Measurements from ENCODE around the gene GLUL. TPM values are rescaled to one million over a fixed set of nuclear protein-coding genes. Genes with fewer than 3 reads are reported as not detected.

The GLUL gene
- total and polyA plus RNA-seq, 9 donors: 587 to 1,338 (median 1,017) TPM

GRCh38 chr1:182413969-182414368 lies 22.4 kb upstream of the GLUL start:
- no peak for DNase-seq
- no peak overlapping the region for H3K4me3 ChIP-seq
- no peaks in the 10 kb centered on the region for H3K27me3 ChIP-seq
- no peak for TF ChIP-seq EP300 (IDR thresholded peaks at IDR 0.05)
- no peak for TF ChIP-seq POLR2A (IDR thresholded peaks at IDR 0.05)
- TF ChIP-seq, protein P1, sequence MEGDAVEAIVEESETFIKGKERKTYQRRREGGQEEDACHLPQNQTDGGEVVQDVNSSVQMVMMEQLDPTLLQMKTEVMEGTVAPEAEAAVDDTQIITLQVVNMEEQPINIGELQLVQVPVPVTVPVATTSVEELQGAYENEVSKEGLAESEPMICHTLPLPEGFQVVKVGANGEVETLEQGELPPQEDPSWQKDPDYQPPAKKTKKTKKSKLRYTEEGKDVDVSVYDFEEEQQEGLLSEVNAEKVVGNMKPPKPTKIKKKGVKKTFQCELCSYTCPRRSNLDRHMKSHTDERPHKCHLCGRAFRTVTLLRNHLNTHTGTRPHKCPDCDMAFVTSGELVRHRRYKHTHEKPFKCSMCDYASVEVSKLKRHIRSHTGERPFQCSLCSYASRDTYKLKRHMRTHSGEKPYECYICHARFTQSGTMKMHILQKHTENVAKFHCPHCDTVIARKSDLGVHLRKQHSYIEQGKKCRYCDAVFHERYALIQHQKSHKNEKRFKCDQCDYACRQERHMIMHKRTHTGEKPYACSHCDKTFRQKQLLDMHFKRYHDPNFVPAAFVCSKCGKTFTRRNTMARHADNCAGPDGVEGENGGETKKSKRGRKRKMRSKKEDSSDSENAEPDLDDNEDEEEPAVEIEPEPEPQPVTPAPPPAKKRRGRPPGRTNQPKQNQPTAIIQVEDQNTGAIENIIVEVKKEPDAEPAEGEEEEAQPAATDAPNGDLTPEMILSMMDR (IDR thresholded peaks at IDR 0.05): no peak
- no peaks in the 10 kb centered on the region for H3K4me1 ChIP-seq (ENCODE audit: insufficient read depth)
- H3K27ac ChIP-seq: no peak overlapping the region
- 85 to 88% (median 88%) methylated on average over 6 of the region's 6 CpGs for WGBS, 3 donors
- no peaks in the 10 kb centered on the region for H3K9me3 ChIP-seq
- no peaks in the 10 kb centered on the region for H3K36me3 ChIP-seq
- intact Hi-C loops (cut with DNase I): no loop called here

DNA sequence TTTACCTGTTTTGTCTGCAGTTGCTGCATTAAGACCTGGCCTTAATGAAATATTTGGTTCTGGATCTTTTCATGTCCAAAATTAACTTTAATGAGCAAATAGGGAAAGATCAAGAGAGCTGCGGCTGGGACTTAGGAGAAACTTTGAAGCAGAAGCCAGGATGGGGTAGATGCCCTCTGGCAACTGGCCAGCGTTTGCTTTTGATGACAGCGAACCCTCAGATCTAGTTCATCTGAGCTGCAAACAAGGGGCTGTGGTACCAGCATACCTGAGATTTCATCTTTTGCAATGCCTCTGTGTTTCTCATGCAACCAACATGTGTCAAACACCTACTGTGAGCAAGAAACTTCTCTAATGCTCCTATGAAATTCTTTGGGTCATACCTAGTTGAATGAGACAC lies 21.9 kb upstream of the GLUL start:
- Histone ChIP-seq H3K4me1 (ENCODE audit: insufficient read depth) (no peaks in the 10 kb centered on the region), H3K36me3 (no peaks in the 10 kb centered on the region), H3K9me3 (no peaks in the 10 kb centered on the region), H3K4me3 (no peak overlapping the region), H3K27ac (no peak overlapping the region), H3K27me3 (no peaks in the 10 kb centered on the region)
- WGBS, 3 donors: 76 to 87% (median 83%) methylated on average over 3 of the region's 3 CpGs
- no peak for DNase-seq
- TF ChIP-seq, protein P1 (IDR thresholded peaks at IDR 0.05): no peak
- TF ChIP-seq EP300 (IDR thresholded peaks at IDR 0.05): no peak
- TF ChIP-seq POLR2A (IDR thresholded peaks at IDR 0.05): no peak
- intact Hi-C loops (cut with DNase I): no loop called here

DNA sequence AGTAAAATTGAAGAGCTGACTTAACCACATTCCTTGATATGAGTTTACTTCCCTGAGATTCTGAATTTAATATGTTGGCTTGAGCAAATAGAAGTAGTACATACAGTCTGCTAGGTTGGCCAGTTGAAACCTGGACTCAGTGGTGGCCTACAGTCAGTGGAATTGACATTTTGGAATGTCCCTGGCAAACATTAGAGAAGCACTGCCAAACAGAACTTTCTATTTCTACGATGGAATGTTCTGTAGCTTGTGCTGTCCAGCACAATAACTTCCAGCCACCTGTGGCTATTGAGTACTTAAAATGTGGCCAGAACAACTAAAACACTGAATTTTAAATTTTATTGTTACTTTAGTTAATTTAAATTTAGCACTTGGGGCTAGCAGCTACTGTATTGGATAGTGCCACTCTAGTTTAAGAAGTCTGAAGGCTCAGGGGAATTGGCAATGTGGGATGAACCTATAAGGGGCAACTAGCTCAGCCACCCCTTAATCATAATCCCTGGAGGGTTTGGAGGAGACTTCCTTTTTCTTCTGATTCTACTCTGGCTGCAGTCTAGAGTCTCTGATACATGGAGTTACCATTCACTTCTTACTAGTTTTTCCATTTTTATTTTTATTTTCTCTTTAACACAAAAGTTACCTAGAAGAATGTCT lies 19.2 kb upstream of the GLUL start:
- 10 to 31% (median 11%) methylated on average over 1 of the region's 1 CpG for WGBS, 3 donors
- DNase-seq: no peak
- H3K27me3 ChIP-seq: no peaks in the 10 kb centered on the region
- no peak overlapping the region for H3K27ac ChIP-seq
- intact Hi-C loops (cut with DNase I): no loop called here
- TF ChIP-seq EP300 (IDR thresholded peaks at IDR 0.05) (no peak), POLR2A (IDR thresholded peaks at IDR 0.05) (no peak)
- TF ChIP-seq, protein P1 (IDR thresholded peaks at IDR 0.05): no peak
- H3K9me3 ChIP-seq: no peaks in the 10 kb centered on the region
- H3K36me3 ChIP-seq: no peaks in the 10 kb centered on the region
- H3K4me1 ChIP-seq (ENCODE audit: insufficient read depth): no peaks in the 10 kb centered on the region
- H3K4me3 ChIP-seq: no peak overlapping the region

GRCh38 chr1:182410138-182410537 lies 18.5 kb upstream of the GLUL start:
- TF ChIP-seq, protein P1 (IDR thresholded peaks at IDR 0.05): no peak
- no peak for TF ChIP-seq POLR2A (IDR thresholded peaks at IDR 0.05)
- no peak for TF ChIP-seq EP300 (IDR thresholded peaks at IDR 0.05)
- DNase-seq: no peak
- Histone ChIP-seq H3K4me3 (no peak overlapping the region), H3K4me1 (ENCODE audit: insufficient read depth) (no peaks in the 10 kb centered on the region), H3K9me3 (no peaks in the 10 kb centered on the region), H3K36me3 (no peaks in the 10 kb centered on the region), H3K27ac (no peak overlapping the region), H3K27me3 (no peaks in the 10 kb centered on the region)
- WGBS, 3 donors: 58 to 65% (median 59%) methylated on average over 4 of the region's 4 CpGs
- intact Hi-C loops (cut with DNase I): no loop called here

Measured in ovary (tissue), 9 donors.